GM21423 (cell line): Measurements from ENCODE around the gene ZNF554.
"Not testable (repeated sequence)": the region's sequence is repeated elsewhere in the genome, so short reads cannot be mapped to it uniquely, and the experiment has no call there.

ENCODE experiments used
- ATAC-seq: cut with Tn5 transposase; IDR thresholded peaks from one replicate; pipeline ENCODE4 v1.9.1; 2021; ENCODE audit warnings: mild to moderate bottlenecking, moderate library complexity; ENCODE audit not compliant: unreplicated experiment

Gene ZNF554

GRCh38 chr19:2806736-2807378, 12.8 kb upstream of the ZNF554 start:
- no peak for ATAC-seq

- ATAC-seq: no peak
Measured at GRCh38 chr19:2807379-2808128, 12.1 kb upstream of the ZNF554 start.

GRCh38 chr19:2808129-2808941, 11.3 kb upstream of the ZNF554 start:
- no peak for ATAC-seq

- ATAC-seq: no peak
Measured at GRCh38 chr19:2809387-2810140, 10.1 kb upstream of the ZNF554 start.

- ATAC-seq: no peak
Measured at GRCh38 chr19:2810141-2811091, 9.3 kb upstream of the ZNF554 start.

GRCh38 chr19:2811221-2811722, 8.4 kb upstream of the ZNF554 start:
- no peak for ATAC-seq

- no peak for ATAC-seq
Measured at GRCh38 chr19:2811735-2812413, 7.8 kb upstream of the ZNF554 start.

- no peak for ATAC-seq
Measured at GRCh38 chr19:2812414-2813234, 7.0 kb upstream of the ZNF554 start.

GRCh38 chr19:2813235-2814160, 6.2 kb upstream of the ZNF554 start:
- no peak for ATAC-seq

GRCh38 chr19:2814426-2814825, 5.2 kb upstream of the ZNF554 start:
- ATAC-seq: no peak

- ATAC-seq: no peak
Measured at GRCh38 chr19:2815191-2815614, 4.5 kb upstream of the ZNF554 start.

- ATAC-seq: no peak
Measured at GRCh38 chr19:2815923-2816322, 3.7 kb upstream of the ZNF554 start.

- ATAC-seq: no peak
Measured at GRCh38 chr19:2816641-2817040, 3.0 kb upstream of the ZNF554 start.

- not testable (repeated sequence) for ATAC-seq
Measured at GRCh38 chr19:2817237-2817829, 2.3 kb upstream of the ZNF554 start.

- ATAC-seq: no peak
Measured at GRCh38 chr19:2820112-2820702, 539 bp downstream of the ZNF554 start.

GRCh38 chr19:2822846-2823245, 3.2 kb downstream of the ZNF554 start:
- no peak for ATAC-seq
